HG03103 (cell line): Measurements from ENCODE around the gene CCDC81.

Experiments
- ATAC-seq: cut with Tn5 transposase; IDR thresholded peaks from one replicate; pipeline ENCODE4 v1.9.1; 2021; ENCODE audit warnings: low read depth; ENCODE audit not compliant: unreplicated experiment

CCDC81 gene

DNA sequence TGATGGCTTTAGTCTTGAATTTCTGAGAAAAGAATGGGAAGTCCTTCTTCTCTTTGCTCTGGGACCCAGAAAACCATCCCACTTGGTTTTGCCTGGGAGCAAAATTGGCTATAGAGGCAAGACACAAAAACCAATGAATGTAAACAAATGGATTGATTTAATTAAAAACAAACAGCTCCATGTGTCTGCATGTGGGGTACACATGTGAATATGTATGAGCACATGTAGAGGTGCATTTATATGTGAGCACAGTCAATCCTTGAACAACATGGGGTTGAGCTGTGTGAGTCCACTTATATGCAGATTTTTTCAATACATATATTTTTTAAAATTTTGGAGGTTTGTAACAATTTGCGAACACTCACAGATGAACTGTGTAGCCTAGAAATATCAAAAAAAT lies 87.2 kb downstream of the CCDC81 start:
- no peak for ATAC-seq

GRCh38 chr11:86463120-86463519 lies 88.4 kb downstream of the CCDC81 start:
- ATAC-seq, result no peak

DNA sequence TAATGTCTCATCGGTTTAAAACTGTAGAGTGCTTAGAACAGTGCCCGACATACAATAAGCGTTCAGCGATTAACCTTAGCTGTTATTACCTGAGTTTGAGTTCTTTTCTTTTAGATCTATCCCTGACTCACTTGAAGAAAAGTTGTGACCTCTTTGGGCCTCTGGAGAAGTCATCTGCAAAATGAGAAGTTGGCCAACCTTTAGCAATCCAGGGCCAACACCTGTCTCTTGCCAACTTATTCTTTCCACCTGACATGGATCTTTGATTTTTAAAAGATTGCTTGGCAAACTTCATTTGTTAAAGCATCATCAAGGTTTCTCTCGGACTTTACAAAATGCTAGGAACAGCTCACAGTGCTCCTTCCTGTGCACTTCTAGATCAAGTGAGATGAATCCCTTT lies 89.3 kb downstream of the CCDC81 start:
- ATAC-seq, result no peak

- no peak for ATAC-seq
These were observed 90.0 kb downstream of the CCDC81 start for GRCh38 chr11:86464509-86465221.

DNA sequence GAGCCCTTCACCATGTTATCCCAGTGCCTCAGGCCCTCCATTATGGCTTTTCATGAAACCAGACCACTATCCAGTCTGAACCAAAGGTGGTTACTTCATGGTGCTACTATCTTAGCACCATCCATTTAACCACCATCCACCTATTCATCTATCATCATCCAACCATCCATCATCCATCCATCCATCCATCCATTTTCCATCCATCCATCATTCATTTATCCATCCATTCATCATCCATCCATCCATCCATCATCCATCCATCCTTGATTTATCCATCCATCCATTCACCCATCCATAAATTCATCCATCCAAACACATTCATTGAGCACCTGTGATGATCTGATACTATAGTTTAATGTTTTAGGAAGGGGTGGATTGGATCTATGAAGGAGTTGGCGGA lies 93.5 kb downstream of the CCDC81 start:
- ATAC-seq, result no peak

DNA sequence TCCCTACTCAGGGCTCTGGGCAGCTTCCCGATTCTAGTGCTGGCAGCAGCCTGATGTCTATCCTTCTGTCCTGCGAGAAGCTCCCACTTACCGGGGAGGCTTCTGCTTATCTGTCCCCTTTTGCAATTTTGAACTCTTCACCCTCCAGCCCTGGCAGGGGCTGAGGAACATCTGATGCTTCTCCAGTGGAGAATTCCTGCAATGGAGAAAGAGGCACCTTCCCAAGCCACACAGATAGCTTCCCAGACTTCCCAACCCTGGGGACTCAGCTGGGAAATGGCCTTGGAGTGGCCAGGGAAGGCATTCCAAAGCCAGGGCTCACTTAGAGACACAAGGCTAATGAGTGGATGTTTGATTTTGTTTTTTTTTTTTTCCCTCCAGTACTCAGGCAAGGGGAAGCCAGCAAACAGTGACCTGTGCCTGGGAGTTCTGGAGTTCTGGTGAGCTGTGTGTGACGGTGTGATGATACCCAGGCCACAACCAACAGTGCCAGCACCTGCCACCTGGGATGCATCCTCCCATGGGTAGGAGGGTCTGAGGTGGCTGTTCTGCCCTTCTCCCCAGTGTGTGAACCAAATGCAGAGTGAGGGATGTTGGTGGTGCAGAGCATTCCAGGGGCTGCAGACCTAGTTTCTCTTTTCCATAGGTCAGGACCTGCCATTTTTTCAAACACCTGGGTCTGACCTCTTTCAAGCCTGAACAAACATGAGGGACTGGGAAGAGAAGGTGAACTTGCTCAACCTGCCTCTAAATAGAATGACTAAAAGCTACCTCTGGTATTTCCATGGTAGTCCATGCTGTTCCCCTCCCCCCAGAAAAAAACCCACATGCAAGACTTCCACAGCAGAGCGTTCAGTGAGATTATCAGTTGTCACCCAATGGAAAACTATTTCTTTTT lies 95.1 kb downstream of the CCDC81 start:
- no peak for ATAC-seq
